Adipocyte (in vitro differentiated cells): Measurements from ENCODE around the gene PSMB7.

Source experiments
- DNase-seq: peaks from one replicate; pipeline ENCODE4 v3.0.0-alpha.2; 2015; ENCODE audit warnings: low read depth
- H3K27me3 ChIP-seq: replicated peaks from 2 replicates; pipeline ENCODE4 v1.7.0; 2013; ENCODE audit warnings: mild to moderate bottlenecking, low read length, moderate library complexity; ENCODE audit not compliant: control insufficient read depth, insufficient read depth
- H3K36me3 ChIP-seq: 2 replicates; pipeline ENCODE4 v1.7.0; 2013; ENCODE audit warnings: low read length, mild to moderate bottlenecking, moderate library complexity; ENCODE audit not compliant: control insufficient read depth, insufficient read depth, severe bottlenecking
- H3K4me1 ChIP-seq: 2 replicates; pipeline ENCODE4 v1.7.0; 2013; ENCODE audit warnings: mild to moderate bottlenecking, low read length, moderate library complexity; ENCODE audit not compliant: control insufficient read depth, insufficient read depth
- H3K4me3 ChIP-seq: 2 replicates; pipeline ENCODE4 v1.7.0; 2013; ENCODE audit warnings: mild to moderate bottlenecking, low read length, moderate library complexity
- H3K9ac ChIP-seq: 2 replicates; pipeline ENCODE4 v1.7.0; 2013; ENCODE audit warnings: mild to moderate bottlenecking, low read length, moderate library complexity
- H3K9me3 ChIP-seq: 2 replicates; pipeline ENCODE4 v1.7.0; 2013; ENCODE audit warnings: mild to moderate bottlenecking, low read length, moderate library complexity; ENCODE audit not compliant: control insufficient read depth

Gene PSMB7

GRCh38 chr9:124339603-124340146 lies 75.6 kb downstream of the PSMB7 start:
- Histone ChIP-seq H3K27me3 (no peaks in the 10 kb centered on the region), H3K36me3 (peaks cover 81% of the 10 kb centered on the region), H3K4me3 (no peak overlapping the region), H3K4me1 (peaks cover 18% of the 10 kb centered on the region), H3K9me3 (peaks cover 8% of the 10 kb centered on the region), H3K9ac (no peak overlapping the region)
- no peak for DNase-seq

- Histone ChIP-seq H3K4me1 (peaks cover 10% of the 10 kb centered on the region), H3K9ac (no peak overlapping the region), H3K27me3 (no peaks in the 10 kb centered on the region), H3K36me3 (peaks cover 83% of the 10 kb centered on the region), H3K4me3 (no peak overlapping the region), H3K9me3 (peaks cover 8% of the 10 kb centered on the region)
- no peak for DNase-seq
Measured at GRCh38 chr9:124337562-124337961, 77.7 kb downstream of the PSMB7 start.

GRCh38 chr9:124335320-124335707 lies 79.9 kb downstream of the PSMB7 start:
- no peak for DNase-seq
- Histone ChIP-seq H3K9ac (no peak overlapping the region), H3K9me3 (peaks cover 8% of the 10 kb centered on the region), H3K4me3 (no peak overlapping the region), H3K27me3 (no peaks in the 10 kb centered on the region), H3K36me3 (peaks cover 87% of the 10 kb centered on the region), H3K4me1 (no peaks in the 10 kb centered on the region)

- no peaks in the 10 kb centered on the region for H3K27me3 ChIP-seq
- H3K9me3 ChIP-seq: peaks cover 8% of the 10 kb centered on the region
- H3K9ac ChIP-seq: no peak overlapping the region
- H3K36me3 ChIP-seq: peaks cover 87% of the 10 kb centered on the region
- no peak for DNase-seq
- no peaks in the 10 kb centered on the region for H3K4me1 ChIP-seq
- no peak overlapping the region for H3K4me3 ChIP-seq
Measured at GRCh38 chr9:124334568-124335319, 80.5 kb downstream of the PSMB7 start.

- no peaks in the 10 kb centered on the region for H3K27me3 ChIP-seq
- H3K4me1 ChIP-seq: no peaks in the 10 kb centered on the region
- H3K36me3 ChIP-seq: peaks cover 90% of the 10 kb centered on the region
Measured at GRCh38 chr9:124333203-124333579, 82.1 kb downstream of the PSMB7 start.

GRCh38 chr9:124332361-124333202 lies 82.7 kb downstream of the PSMB7 start:
- no peaks in the 10 kb centered on the region for H3K4me1 ChIP-seq
- no peak overlapping the region for H3K4me3 ChIP-seq
- H3K27me3 ChIP-seq: no peaks in the 10 kb centered on the region
- H3K36me3 ChIP-seq: peaks cover 90% of the 10 kb centered on the region
- H3K9ac ChIP-seq: no peak overlapping the region
- DNase-seq: no peak
- peaks cover 3% of the 10 kb centered on the region for H3K9me3 ChIP-seq

More at GRCh38 chr9:124333203-124333579, 82.1 kb downstream of the PSMB7 start:
- H3K9me3 ChIP-seq: peaks cover 8% of the 10 kb centered on the region
- no peak overlapping the region for H3K9ac ChIP-seq
- DNase-seq: no peak
- no peak overlapping the region for H3K4me3 ChIP-seq

- Histone ChIP-seq H3K4me1 (no peaks in the 10 kb centered on the region), H3K9me3 (no peaks in the 10 kb centered on the region), H3K27me3 (no peaks in the 10 kb centered on the region), H3K9ac (no peak overlapping the region), H3K36me3 (peaks cover 90% of the 10 kb centered on the region), H3K4me3 (no peak overlapping the region)
- DNase-seq: no peak
Measured at GRCh38 chr9:124331580-124331979, 83.7 kb downstream of the PSMB7 start.

- H3K36me3 ChIP-seq: peaks cover 93% of the 10 kb centered on the region
- no peak for DNase-seq
- no peaks in the 10 kb centered on the region for H3K4me1 ChIP-seq
- H3K4me3 ChIP-seq: no peak overlapping the region
- no peaks in the 10 kb centered on the region for H3K27me3 ChIP-seq
- H3K9ac ChIP-seq: no peak overlapping the region
- H3K9me3 ChIP-seq: no peaks in the 10 kb centered on the region
Measured at GRCh38 chr9:124330011-124330697, 85.1 kb downstream of the PSMB7 start.

GRCh38 chr9:124329206-124329792 lies 85.9 kb downstream of the PSMB7 start:
- no peaks in the 10 kb centered on the region for H3K27me3 ChIP-seq
- no peak overlapping the region for H3K9ac ChIP-seq
- no peak overlapping the region for H3K4me3 ChIP-seq
- H3K4me1 ChIP-seq: no peaks in the 10 kb centered on the region
- no peak for DNase-seq
- H3K9me3 ChIP-seq: no peaks in the 10 kb centered on the region
- H3K36me3 ChIP-seq: peaks cover 94% of the 10 kb centered on the region

- H3K4me1 ChIP-seq: no peaks in the 10 kb centered on the region
- no peaks in the 10 kb centered on the region for H3K9me3 ChIP-seq
- peaks cover 96% of the 10 kb centered on the region for H3K36me3 ChIP-seq
- no peak overlapping the region for H3K4me3 ChIP-seq
- H3K9ac ChIP-seq: no peak overlapping the region
- H3K27me3 ChIP-seq: no peaks in the 10 kb centered on the region
- DNase-seq: no peak
Measured at GRCh38 chr9:124328285-124328684, 87.0 kb downstream of the PSMB7 start.
